RWPE1 (cell line): Measurements from ENCODE around the gene WHRN.

Source experiments
- CTCF ChIA-PET: fragments of 350-600 bp; sonication (Branson Sonifier 250); formaldehyde crosslinking; extraction: SDS; loops from one replicate; lab custom pipeline; 2021; lab: Yijun Ruan, JAX
- POLR2A ChIA-PET: fragments of 400-600 bp; formaldehyde crosslinking; extraction: SDS; loops from one replicate; lab custom pipeline; 2020; ENCODE audit warnings: antibody characterized with exemption; ENCODE audit not compliant: low non-redundant PET; lab: Yijun Ruan, JAX
- DNase-seq: peaks from one replicate; pipeline ENCODE4 v3.0.0; 2012; ENCODE audit warnings: low spot score
- H3K27ac ChIP-seq: fragments of 450-650 bp; 2 replicates; pipeline ENCODE4 v1.5.1; 2017
- CTCF ChIP-seq: fragments of 450-650 bp; conservative IDR thresholded peaks from 2 replicates; pipeline ENCODE4 v1.5.1; 2017; ENCODE audit warnings: low read depth, mild to moderate bottlenecking

The WHRN gene

GRCh38 chr9:114491430-114492003 lies 13.8 kb downstream of the WHRN start:
- DNase-seq: no peak
- no peak for TF ChIP-seq CTCF
- no peak overlapping the region for H3K27ac ChIP-seq
- CTCF ChIA-PET: interaction anchor here (0.6 to 1.5 kb wide), 2 partner anchors 93 to 162 kb away, joined by 3 to 6 read pairs; no protein-coding TSS in a partner anchor
- POLR2A ChIA-PET: no interaction called here

- H3K27ac ChIP-seq: no peak overlapping the region
- no peak for DNase-seq
- TF ChIP-seq CTCF: no peak
- CTCF ChIA-PET: no interaction called here
- POLR2A ChIA-PET: no interaction called here
Measured at GRCh38 chr9:114489928-114490327, 15.3 kb downstream of the WHRN start.

- no peak overlapping the region for H3K27ac ChIP-seq
- no peak for DNase-seq
- POLR2A ChIA-PET: no interaction called here
- CTCF ChIA-PET: interaction anchor here (0.8 to 1.8 kb wide), 4 partner anchors 9 to 23 kb away, joined by 3 to 16 read pairs (median 5); no protein-coding TSS in a partner anchor
- no peak for TF ChIP-seq CTCF
Measured at GRCh38 chr9:114488398-114489129, 16.7 kb downstream of the WHRN start.

GRCh38 chr9:114487607-114488300 lies 17.5 kb downstream of the WHRN start:
- CTCF ChIA-PET: interaction anchor here (0.5 to 1.8 kb wide), 7 partner anchors 10 to 498 kb away, joined by 3 to 16 read pairs (median 3); no protein-coding TSS in a partner anchor
- POLR2A ChIA-PET: no interaction called here
- H3K27ac ChIP-seq: no peak overlapping the region
- DNase-seq: peak; percentile 80
- TF ChIP-seq CTCF: peak; percentile 93

- no peak overlapping the region for H3K27ac ChIP-seq
- ChIA-PET POLR2A (interaction anchor here (0.5 to 0.6 kb wide), 2 partner anchors 13 to 128 kb away, joined by 3 to 4 read pairs; no protein-coding TSS in a partner anchor), CTCF (interaction anchor here (0.6 to 1.8 kb wide), 7 partner anchors 13 to 745 kb away, joined by 3 to 16 read pairs (median 5); no protein-coding TSS in a partner anchor)
- no peak for DNase-seq
- no peak for TF ChIP-seq CTCF
Measured at GRCh38 chr9:114486205-114486963, 18.9 kb downstream of the WHRN start.
